ENCODE measurements around the gene STK10.
A peak's percentile ranks its signal among the peaks of the same experiment; 100 is the strongest.

STK10 gene

DNA sequence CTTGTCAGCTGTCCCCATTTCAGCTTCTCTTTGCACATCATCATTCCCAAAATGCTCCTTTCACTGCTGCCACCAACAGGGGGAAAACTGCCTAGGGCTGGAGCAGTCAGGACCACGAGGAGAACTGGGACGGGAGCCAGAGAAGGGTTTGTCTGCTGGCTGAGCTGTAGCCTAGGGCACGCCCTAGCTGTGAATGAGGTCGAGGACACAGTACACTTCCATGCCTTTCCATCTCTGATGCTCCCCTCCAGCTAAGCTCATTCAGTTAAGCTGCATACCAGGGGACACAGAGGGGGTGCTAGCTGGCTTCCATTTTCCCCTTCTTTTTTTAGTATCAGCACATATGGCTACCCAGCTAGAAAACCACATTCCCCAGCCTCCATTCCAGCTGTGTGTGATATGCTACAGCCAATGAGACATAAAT is 64.7 kb downstream of the STK10 start:
- TF ChIP-seq, protein P1, sequence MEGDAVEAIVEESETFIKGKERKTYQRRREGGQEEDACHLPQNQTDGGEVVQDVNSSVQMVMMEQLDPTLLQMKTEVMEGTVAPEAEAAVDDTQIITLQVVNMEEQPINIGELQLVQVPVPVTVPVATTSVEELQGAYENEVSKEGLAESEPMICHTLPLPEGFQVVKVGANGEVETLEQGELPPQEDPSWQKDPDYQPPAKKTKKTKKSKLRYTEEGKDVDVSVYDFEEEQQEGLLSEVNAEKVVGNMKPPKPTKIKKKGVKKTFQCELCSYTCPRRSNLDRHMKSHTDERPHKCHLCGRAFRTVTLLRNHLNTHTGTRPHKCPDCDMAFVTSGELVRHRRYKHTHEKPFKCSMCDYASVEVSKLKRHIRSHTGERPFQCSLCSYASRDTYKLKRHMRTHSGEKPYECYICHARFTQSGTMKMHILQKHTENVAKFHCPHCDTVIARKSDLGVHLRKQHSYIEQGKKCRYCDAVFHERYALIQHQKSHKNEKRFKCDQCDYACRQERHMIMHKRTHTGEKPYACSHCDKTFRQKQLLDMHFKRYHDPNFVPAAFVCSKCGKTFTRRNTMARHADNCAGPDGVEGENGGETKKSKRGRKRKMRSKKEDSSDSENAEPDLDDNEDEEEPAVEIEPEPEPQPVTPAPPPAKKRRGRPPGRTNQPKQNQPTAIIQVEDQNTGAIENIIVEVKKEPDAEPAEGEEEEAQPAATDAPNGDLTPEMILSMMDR (IDR thresholded peaks at IDR 0.05; ENCODE audit: insufficient read depth, low read length, missing control alignments) = peak; percentile 56
- ChIA-PET CTCF (interaction anchor here (0.7 to 2.0 kb wide), 17 partner anchors 8 to 170 kb away, joined by 3 to 17 read pairs (median 3); partner anchors contain the start of gene STK10), POLR2A (interaction anchor here (0.8 to 2.0 kb wide), 3 partner anchors 12 to 65 kb away, joined by 3 to 6 read pairs (median 4); no protein-coding TSS in a partner anchor)
- no peak overlapping the region for H3K4me3 ChIP-seq (ENCODE audit: low read depth, low read length)
- DNase-seq (ENCODE audit: low read depth, low spot score) = no peak

DNA sequence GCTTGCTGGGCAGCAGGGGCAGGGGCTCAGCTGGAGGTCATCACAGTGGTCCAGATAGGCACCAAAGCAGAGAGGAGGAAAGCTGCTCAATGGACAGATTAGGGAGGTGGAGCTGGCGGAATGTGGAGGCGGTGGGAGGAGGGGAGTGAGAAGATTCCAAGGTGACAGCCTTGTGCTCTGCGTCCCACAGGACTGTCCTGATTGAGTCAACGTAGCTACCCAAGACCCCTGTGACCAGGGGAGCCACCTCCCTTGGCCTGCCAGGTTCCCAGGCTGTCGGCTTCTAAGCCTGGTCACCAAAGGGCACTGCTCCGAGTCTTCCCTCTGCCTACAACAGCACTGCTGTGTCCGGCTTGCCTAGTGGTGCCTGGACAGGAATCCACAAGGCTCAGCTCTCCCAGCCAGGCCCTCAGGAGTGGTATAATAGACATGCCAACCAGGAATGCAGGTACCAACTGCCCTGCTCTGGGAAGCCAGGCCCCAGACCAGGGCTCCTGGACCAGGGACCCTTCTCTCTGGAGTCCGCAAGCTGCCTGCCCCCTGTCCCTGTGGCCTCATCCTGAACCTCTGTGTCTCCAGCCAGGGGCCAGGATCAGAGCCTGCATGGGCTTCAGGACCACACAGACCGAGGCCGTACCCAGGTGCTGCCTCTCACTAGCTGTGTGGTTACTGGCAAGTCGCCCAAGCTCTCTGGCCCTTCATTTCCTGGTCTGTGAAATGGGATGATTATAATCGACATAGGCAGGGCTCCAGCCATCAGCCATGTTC is 67.9 kb downstream of the STK10 start:
- CTCF ChIA-PET = interaction anchor here (1.1 to 1.4 kb wide), 2 partner anchors 11 to 69 kb away, joined by 3 read pairs; no protein-coding TSS in a partner anchor
- TF ChIP-seq, protein P1 (IDR thresholded peaks at IDR 0.05; ENCODE audit: insufficient read depth, low read length, missing control alignments) = no peak
- POLR2A ChIA-PET = interaction anchor here (0.7 kb wide), 1 partner anchor 13 kb away, joined by 3 read pairs; no protein-coding TSS in a partner anchor
- no peak for DNase-seq (ENCODE audit: low read depth, low spot score)
- no peak overlapping the region for H3K4me3 ChIP-seq (ENCODE audit: low read depth, low read length)

DNA sequence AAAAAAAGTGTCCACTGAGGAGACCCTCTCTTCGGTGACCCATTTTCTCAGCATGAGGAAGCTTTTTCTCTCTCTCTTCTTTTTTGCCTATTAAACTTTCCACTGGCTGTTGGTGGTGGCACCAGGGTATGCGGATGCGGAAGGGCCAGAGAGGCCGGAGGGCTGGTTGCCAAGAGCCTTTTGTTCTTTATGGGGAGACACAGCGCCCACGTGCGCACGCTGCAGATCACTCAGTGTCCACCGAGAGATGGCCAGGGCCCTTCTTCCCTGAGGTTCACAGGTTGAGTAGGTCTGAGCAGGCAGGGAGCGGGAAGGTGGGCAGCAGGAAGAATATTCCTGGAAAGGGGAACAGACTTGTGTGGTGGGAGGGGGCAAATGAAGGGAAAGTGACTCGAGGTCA is 69.1 kb downstream of the STK10 start:
- no peak for DNase-seq (ENCODE audit: low read depth, low spot score)
- H3K4me3 ChIP-seq (ENCODE audit: low read depth, low read length) = no peak overlapping the region
- ChIA-PET POLR2A (no interaction called here), CTCF (interaction anchor here (1.4 kb wide), 1 partner anchor 10 kb away, joined by 3 read pairs; no protein-coding TSS in a partner anchor)
- TF ChIP-seq, protein P1 (IDR thresholded peaks at IDR 0.05; ENCODE audit: insufficient read depth, low read length, missing control alignments) = no peak

- ChIA-PET POLR2A (no interaction called here), CTCF (interaction anchor here (1.1 to 2.0 kb wide), 2 partner anchors 12 to 13 kb away, joined by 3 to 6 read pairs; no protein-coding TSS in a partner anchor)
- no peak overlapping the region for H3K4me3 ChIP-seq (ENCODE audit: low read depth, low read length)
- TF ChIP-seq, protein P1 (IDR thresholded peaks at IDR 0.05; ENCODE audit: insufficient read depth, low read length, missing control alignments) = no peak
- DNase-seq (ENCODE audit: low read depth, low spot score) = no peak
Measured at GRCh38 chr5:172117977-172118701, 69.9 kb downstream of the STK10 start.

DNA sequence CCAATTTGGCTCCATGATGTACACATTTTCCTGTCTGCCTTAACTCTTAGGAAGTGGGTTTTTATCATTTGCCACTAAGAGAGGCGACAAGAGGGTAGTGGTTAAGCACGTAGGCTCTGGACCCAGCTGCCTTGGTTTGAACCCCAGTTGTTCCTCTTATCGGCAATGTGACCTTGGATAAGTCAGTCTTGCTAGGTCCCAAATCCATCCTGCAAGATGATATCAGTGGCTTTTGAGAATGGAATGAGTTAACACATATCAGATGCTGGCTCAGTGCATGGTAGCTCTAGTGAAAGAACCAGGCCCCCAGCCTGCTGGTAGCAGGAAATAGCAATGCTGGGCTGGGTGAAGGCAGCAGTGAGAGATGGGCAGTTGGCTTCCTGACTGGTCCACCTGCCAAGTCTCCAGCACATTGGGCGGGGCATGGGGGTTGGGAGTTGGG is 72.5 kb downstream of the STK10 start:
- TF ChIP-seq, protein P1 (IDR thresholded peaks at IDR 0.05; ENCODE audit: insufficient read depth, low read length, missing control alignments) = no peak
- no peak overlapping the region for H3K4me3 ChIP-seq (ENCODE audit: low read depth, low read length)
- ChIA-PET POLR2A (no interaction called here), CTCF (interaction anchor here (0.8 to 1.4 kb wide), 5 partner anchors 8 to 178 kb away, joined by 3 to 6 read pairs (median 3); partner anchors contain the start of gene STK10)
- no peak for DNase-seq (ENCODE audit: low read depth, low spot score)

Data from AG04449 (cell line).